ENCODE results near the gene CHRM4. TPM values are rescaled to one million over a fixed set of nuclear protein-coding genes. Genes with fewer than 3 reads are reported as not detected.

The CHRM4 gene
- total RNA-seq, 2 donors from 2014 or later = 0.46 TPM; not detected in 1

GRCh38 chr11:46351148-46351547 is 40.4 kb downstream of the CHRM4 start:
- Histone ChIP-seq H3K9me3 (ENCODE audit: control insufficient read depth, low read length) (no peaks in the 10 kb centered on the region), H3K4me1 (ENCODE audit: control insufficient read depth, insufficient read depth, low read length) (peaks cover 10% of the 10 kb centered on the region), H3K27me3 (ENCODE audit: control insufficient read depth, insufficient read depth, low read length, poor library complexity, severe bottlenecking) (peaks cover 8% of the 10 kb centered on the region), H3K4me3 (ENCODE audit: low read length) (no peak overlapping the region), H3K27ac (ENCODE audit: low read depth, low read length) (no peak overlapping the region), H3K36me3 (ENCODE audit: control insufficient read depth, insufficient read depth, low read length) (no peaks in the 10 kb centered on the region), H3K9ac (ENCODE audit: extremely low read depth, low read length, poor library complexity, severe bottlenecking) (no peak overlapping the region)
- H3K4me3 Mint-ChIP-seq = no peak overlapping the region
- no peak for TF ChIP-seq CTCF (conservative IDR thresholded peaks at IDR 0.05)
- no peak for DNase-seq
- peaks cover 4% of the 10 kb centered on the region for H3K36me3 Mint-ChIP-seq (ENCODE audit: low read depth)
- H3K27ac Mint-ChIP-seq = no peak overlapping the region
- H3K27me3 Mint-ChIP-seq (ENCODE audit: insufficient read depth) = peaks cover 9% of the 10 kb centered on the region
- H3K4me1 Mint-ChIP-seq = peaks cover 41% of the 10 kb centered on the region
- WGBS, 2 experiments (ENCODE audit: insufficient coverage in 1 of 2, insufficient read length in 1 of 2) = 86 to 92% methylated on average over 7 to 8 of the region's 8 CpGs
- H3K9me3 Mint-ChIP-seq = no peaks in the 10 kb centered on the region

- no peak overlapping the region for H3K27ac ChIP-seq (ENCODE audit: low read depth, low read length)
- Mint-ChIP-seq H3K36me3 (ENCODE audit: low read depth) (peaks cover 4% of the 10 kb centered on the region), H3K27me3 (ENCODE audit: insufficient read depth) (peaks cover 13% of the 10 kb centered on the region), H3K4me1 (peaks cover 40% of the 10 kb centered on the region), H3K9me3 (no peaks in the 10 kb centered on the region), H3K4me3 (no peak overlapping the region), H3K27ac (no peak overlapping the region)
- DNase-seq = no peak
- peaks cover 13% of the 10 kb centered on the region for H3K27me3 ChIP-seq (ENCODE audit: control insufficient read depth, insufficient read depth, low read length, poor library complexity, severe bottlenecking)
- no peak overlapping the region for H3K9ac ChIP-seq (ENCODE audit: extremely low read depth, low read length, poor library complexity, severe bottlenecking)
- H3K9me3 ChIP-seq (ENCODE audit: control insufficient read depth, low read length) = no peaks in the 10 kb centered on the region
- no peak overlapping the region for H3K4me3 ChIP-seq (ENCODE audit: low read length)
- peaks cover 10% of the 10 kb centered on the region for H3K4me1 ChIP-seq (ENCODE audit: control insufficient read depth, insufficient read depth, low read length)
- 95 to 100% methylated on average over 1 to 3 of the region's 3 CpGs for WGBS, 2 experiments (ENCODE audit: insufficient coverage in 1 of 2, insufficient read length in 1 of 2)
- no peak for TF ChIP-seq CTCF (conservative IDR thresholded peaks at IDR 0.05)
- H3K36me3 ChIP-seq (ENCODE audit: control insufficient read depth, insufficient read depth, low read length) = no peaks in the 10 kb centered on the region
These were observed 40.9 kb downstream of the CHRM4 start for GRCh38 chr11:46350695-46351094.

GRCh38 chr11:46348566-46349401 is 42.8 kb downstream of the CHRM4 start:
- peaks cover 50% of the 10 kb centered on the region for H3K4me1 Mint-ChIP-seq
- H3K27ac Mint-ChIP-seq = peak overlapping the region; percentile 52
- H3K27ac ChIP-seq (ENCODE audit: low read depth, low read length) = no peak overlapping the region
- no peaks in the 10 kb centered on the region for H3K9me3 Mint-ChIP-seq
- 77 to 78% methylated on average over 16 to 18 of the region's 18 CpGs for WGBS, 2 experiments (ENCODE audit: insufficient coverage in 1 of 2, insufficient read length in 1 of 2)
- H3K4me3 ChIP-seq (ENCODE audit: low read length) = peak overlapping the region; percentile 82
- no peaks in the 10 kb centered on the region for H3K36me3 Mint-ChIP-seq (ENCODE audit: low read depth)
- H3K4me1 ChIP-seq (ENCODE audit: control insufficient read depth, insufficient read depth, low read length) = peaks cover 10% of the 10 kb centered on the region
- H3K36me3 ChIP-seq (ENCODE audit: control insufficient read depth, insufficient read depth, low read length) = no peaks in the 10 kb centered on the region
- peaks cover 23% of the 10 kb centered on the region for H3K27me3 Mint-ChIP-seq (ENCODE audit: insufficient read depth)
- peak overlapping the region; percentile 69 for H3K4me3 Mint-ChIP-seq
- no peak for DNase-seq
- no peaks in the 10 kb centered on the region for H3K9me3 ChIP-seq (ENCODE audit: control insufficient read depth, low read length)
- no peak for TF ChIP-seq CTCF (conservative IDR thresholded peaks at IDR 0.05)
- H3K9ac ChIP-seq (ENCODE audit: extremely low read depth, low read length, poor library complexity, severe bottlenecking) = no peak overlapping the region
- peaks cover 17% of the 10 kb centered on the region for H3K27me3 ChIP-seq (ENCODE audit: control insufficient read depth, insufficient read depth, low read length, poor library complexity, severe bottlenecking)

Measured in endodermal cell (in vitro differentiated cells).